Fibroblast of the aortic adventitia (primary cell): ENCODE measurements around the gene SLC2A11. TPM values are rescaled to one million over a fixed set of nuclear protein-coding genes. Genes with fewer than 3 reads are reported as not detected.
A peak's percentile ranks its signal among the peaks of the same experiment; 100 is the strongest.

Experiments used
- DNase-seq: peaks from one replicate; pipeline ENCODE4 v3.0.0-alpha.2; 2010; ENCODE audit warnings: low read depth
- H3K4me3 ChIP-seq: 2 replicates; pipeline ENCODE4 v1.5.1; 2011; ENCODE audit warnings: low read depth, mild to moderate bottlenecking, control low read depth, low read length, moderate library complexity
- CTCF ChIP-seq: IDR thresholded peaks from 2 replicates; pipeline ENCODE4 v1.5.1; 2011; ENCODE audit warnings: mild to moderate bottlenecking, low read length, control low read depth, inconsistent platforms; ENCODE audit not compliant: insufficient read depth
- total RNA-seq: library from RNA; depleted of rRNA; stranded (reverse); fragments of >200 nt; gene quantifications from 2 replicates; pipeline ENCODE4 v1.2.3, GENCODE V29; 2012; ENCODE audit warnings: low replicate concordance

Gene SLC2A11
- total RNA-seq: 11.4 and 11.9 TPM in 2 replicates

GRCh38 chr22:23857606-23858483 lies at the start of gene SLC2A11:
Gene SLC2A11 (plus strand): TSS chr22:23857875. CDS start chr22:23858000, 125 bp downstream.
- peak; percentile 51 for TF ChIP-seq CTCF
- peak; percentile 97 for DNase-seq
- peak within 1 kb of the TSS; percentile 86 for H3K4me3 ChIP-seq

GRCh38 chr22:23812378-23812777 lies 45.3 kb upstream of the SLC2A11 start:
- no peak for TF ChIP-seq CTCF
- DNase-seq: no peak
- H3K4me3 ChIP-seq: no peak overlapping the region

- H3K4me3 ChIP-seq: no peak overlapping the region
- DNase-seq: no peak
- TF ChIP-seq CTCF: no peak
Measured at GRCh38 chr22:23815541-23816155, 42.0 kb upstream of the SLC2A11 start.

GRCh38 chr22:23816156-23816976 lies 41.3 kb upstream of the SLC2A11 start:
- H3K4me3 ChIP-seq: no peak overlapping the region
- TF ChIP-seq CTCF: no peak
- DNase-seq: no peak

- no peak for TF ChIP-seq CTCF
- no peak overlapping the region for H3K4me3 ChIP-seq
- no peak for DNase-seq
Measured at GRCh38 chr22:23817146-23817545, 40.5 kb upstream of the SLC2A11 start.

- TF ChIP-seq CTCF: no peak
- no peak for DNase-seq
Measured at GRCh38 chr22:23818541-23818940, 39.1 kb upstream of the SLC2A11 start.

More at GRCh38 chr22:23818541-23818940, 39.1 kb upstream of the SLC2A11 start:
- H3K4me3 ChIP-seq: no peak overlapping the region
